Measurements from ENCODE around the gene ZNF3.

Gene ZNF3

GRCh38 chr7:100107890-100108289 lies 26.4 kb upstream of the ZNF3 start:
- DNase-seq = no peak

- no peak for DNase-seq
Observed at GRCh38 chr7:100107125-100107737, 25.7 kb upstream of the ZNF3 start.

- DNase-seq = no peak
Observed at GRCh38 chr7:100106633-100107032, 25.1 kb upstream of the ZNF3 start.

- no peak for DNase-seq
Observed at GRCh38 chr7:100105534-100105933, 24.0 kb upstream of the ZNF3 start.

- DNase-seq = peak; percentile 99
Observed at GRCh38 chr7:100102950-100103840, 21.7 kb upstream of the ZNF3 start.

GRCh38 chr7:100101016-100101862 lies 19.7 kb upstream of the ZNF3 start, which contains the start of the genes AP4M1 and MCM7:
Gene AP4M1 (plus strand): TSS chr7:100101643. CDS start chr7:100101715, 72 bp downstream.
Gene MCM7 (minus strand): TSS chr7:100101397. CDS start chr7:100101294, 103 bp downstream.
- DNase-seq = peak; percentile 100

GRCh38 chr7:100100420-100101015 lies 19.0 kb upstream of the ZNF3 start:
- peak; percentile 97 for DNase-seq

- no peak for DNase-seq
Observed at GRCh38 chr7:100099452-100099851, 17.9 kb upstream of the ZNF3 start.

- DNase-seq = no peak
Observed at GRCh38 chr7:100098913-100099312, 17.4 kb upstream of the ZNF3 start.

- no peak for DNase-seq
Observed at GRCh38 chr7:100095704-100096103, 14.2 kb upstream of the ZNF3 start.

GRCh38 chr7:100095289-100095688 lies 13.8 kb upstream of the ZNF3 start:
- DNase-seq = no peak

- no peak for DNase-seq
Observed at GRCh38 chr7:100093925-100094486, 12.5 kb upstream of the ZNF3 start.

GRCh38 chr7:100093498-100093897 lies 12.0 kb upstream of the ZNF3 start:
- DNase-seq = no peak

GRCh38 chr7:100093054-100093453 lies 11.5 kb upstream of the ZNF3 start:
- no peak for DNase-seq

GRCh38 chr7:100091411-100092181 lies 10.1 kb upstream of the ZNF3 start:
- no peak for DNase-seq

GRCh38 chr7:100090527-100091410 lies 9.2 kb upstream of the ZNF3 start:
- DNase-seq = no peak

- no peak for DNase-seq
Observed at GRCh38 chr7:100089458-100090196, 8.1 kb upstream of the ZNF3 start.

GRCh38 chr7:100088621-100089457 lies 7.3 kb upstream of the ZNF3 start, which contains the start of gene COPS6:
Gene COPS6 (plus strand): TSS chr7:100088969. CDS start chr7:100088991, 22 bp downstream.
- DNase-seq = peak; percentile 59

All from NCI-H226 (cell line).